HFFc6 (cell line): ENCODE data around the gene TSPAN33. TPM values are rescaled to one million over a fixed set of nuclear protein-coding genes. Genes with fewer than 3 reads are reported as not detected.
A peak's percentile ranks its signal among the peaks of the same experiment; 100 is the strongest.

ENCODE experiments used
- DNase-seq: peaks from one replicate; pipeline ENCODE4 v3.0.0-alpha.2; 2018
- H3K27ac Mint-ChIP-seq: 2 replicates; pipeline ENCODE4 v1.8.0; 2020; ENCODE audit warnings: mild to moderate bottlenecking, mixed read lengths
- H3K27me3 Mint-ChIP-seq: 2 replicates; pipeline ENCODE4 v1.8.0; 2021; ENCODE audit warnings: mild to moderate bottlenecking, moderate library complexity, mixed read lengths; ENCODE audit not compliant: insufficient read depth
- H3K36me3 Mint-ChIP-seq: 2 replicates; pipeline ENCODE4 v1.8.0; 2021; ENCODE audit warnings: low read depth, mixed read lengths
- H3K4me1 Mint-ChIP-seq: 2 replicates; pipeline ENCODE4 v1.8.0; 2020; ENCODE audit warnings: low read depth, mixed read lengths
- H3K4me3 Mint-ChIP-seq: 2 replicates; pipeline ENCODE4 v1.8.0; 2020; ENCODE audit warnings: mild to moderate bottlenecking, moderate library complexity, mixed read lengths
- H3K9me3 Mint-ChIP-seq: 2 replicates; pipeline ENCODE4 v1.8.0; 2020; ENCODE audit warnings: mild to moderate bottlenecking, mixed read lengths
- CTCF ChIP-seq: fragments of 200-600 bp; sonication (generic); IDR thresholded peaks from 2 replicates; pipeline ENCODE4 v1.5.0; 2021; ENCODE audit warnings: antibody characterized with exemption, mild to moderate bottlenecking
- long read RNA-seq: library from polyadenylated mRNA; unstranded; transcript quantifications from one replicate; pipeline ENCODE4 v2.0.0, GENCODE V29; 2019
- total RNA-seq, 6 experiments: library from RNA; stranded (reverse); fragmentation: NEBNext Ultra II Directional; extraction: Animal tissue kit (Norgen Biotek cat#: 25700); gene quantifications; 2 replicates in 1 of 6; 3 replicates in 5 of 6; pipeline ENCODE4 v1.2.3, GENCODE V29; 2021

TSPAN33 gene
- under 1 TPM in 5 of 6 experiments, not detected in 1; 0.12 to 0.30 (median 0.19) TPM for total RNA-seq
- long read RNA-seq = 0 reads

- Mint-ChIP-seq H3K27me3 (peaks cover 56% of the 10 kb centered on the region), H3K9me3 (no peaks in the 10 kb centered on the region), H3K4me3 (peak within 1 kb of the TSS; percentile 81), H3K27ac (no peak within 1 kb of the TSS), H3K4me1 (peaks cover 10% of the 10 kb centered on the region; the same call in 1 of the 2 replicates), H3K36me3 (no peaks in the 10 kb centered on the region)
- no peak for TF ChIP-seq CTCF
- peak; percentile 51 for DNase-seq
Measured at GRCh38 chr7:129144095-129144833, at the start of gene TSPAN33. Gene TSPAN33 (plus strand): TSS chr7:129144707. CDS start chr7:129144981, 274 bp downstream.

GRCh38 chr7:129095258-129095657 is 49.2 kb upstream of the TSPAN33 start:
- no peak for TF ChIP-seq CTCF
- H3K27me3 Mint-ChIP-seq = peaks cover 18% of the 10 kb centered on the region

GRCh38 chr7:129098409-129099084 is 46.0 kb upstream of the TSPAN33 start:
- DNase-seq = no peak
- no peak overlapping the region for H3K4me3 Mint-ChIP-seq
- H3K9me3 Mint-ChIP-seq = no peaks in the 10 kb centered on the region
- no peak overlapping the region for H3K27ac Mint-ChIP-seq
- H3K27me3 Mint-ChIP-seq = peaks cover 11% of the 10 kb centered on the region
- no peak for TF ChIP-seq CTCF
- H3K4me1 Mint-ChIP-seq = no peaks in the 10 kb centered on the region
- H3K36me3 Mint-ChIP-seq = no peaks in the 10 kb centered on the region

More at GRCh38 chr7:129095258-129095657, 49.2 kb upstream of the TSPAN33 start:
- H3K36me3 Mint-ChIP-seq = no peaks in the 10 kb centered on the region
- H3K4me1 Mint-ChIP-seq = peaks cover 6% of the 10 kb centered on the region; the same call in 1 of the 2 replicates
- H3K27ac Mint-ChIP-seq = no peak overlapping the region
- DNase-seq = no peak
- no peak overlapping the region for H3K4me3 Mint-ChIP-seq
- H3K9me3 Mint-ChIP-seq = no peaks in the 10 kb centered on the region

- TF ChIP-seq CTCF = no peak
- Mint-ChIP-seq H3K27me3 (peaks cover 20% of the 10 kb centered on the region), H3K4me3 (no peak overlapping the region), H3K36me3 (no peaks in the 10 kb centered on the region), H3K9me3 (no peaks in the 10 kb centered on the region), H3K27ac (no peak overlapping the region), H3K4me1 (no peaks in the 10 kb centered on the region)
- no peak for DNase-seq
Measured at GRCh38 chr7:129100827-129101166, 43.7 kb upstream of the TSPAN33 start.

- H3K27me3 Mint-ChIP-seq = peaks cover 13% of the 10 kb centered on the region
- DNase-seq = no peak
Measured at GRCh38 chr7:129101746-129102145, 42.8 kb upstream of the TSPAN33 start.

More at GRCh38 chr7:129101746-129102145, 42.8 kb upstream of the TSPAN33 start:
- TF ChIP-seq CTCF = no peak
- H3K4me3 Mint-ChIP-seq = no peak overlapping the region
- no peaks in the 10 kb centered on the region for H3K4me1 Mint-ChIP-seq
- H3K9me3 Mint-ChIP-seq = no peaks in the 10 kb centered on the region
- H3K27ac Mint-ChIP-seq = no peak overlapping the region
- no peaks in the 10 kb centered on the region for H3K36me3 Mint-ChIP-seq
